ENCODE measurements around the gene DCAF7. TPM values are rescaled to one million over a fixed set of nuclear protein-coding genes. Genes with fewer than 3 reads are reported as not detected.

Gene DCAF7
- total RNA-seq, 4 donors from 2014 or later: 29.2 to 42.9 (median 41.9) TPM

- DNase-seq: no peak
- H3K27me3 ChIP-seq: no peaks in the 10 kb centered on the region
- intact Hi-C loops (cut with DNase I; ENCODE audit: low total_unique reads): loop anchor here (10.0 kb wide), 1 partner anchor 86 kb away; the partner anchor contains the start of gene CYB561
- TF ChIP-seq CTCF (IDR thresholded peaks at IDR 0.05): no peak
- no peak for TF ChIP-seq POLR2AphosphoS5 (IDR thresholded peaks at IDR 0.05)
- TF ChIP-seq EP300 (IDR thresholded peaks at IDR 0.05; ENCODE audit: low read depth): no peak
- TF ChIP-seq POLR2A (IDR thresholded peaks at IDR 0.05): no peak
- H3K4me1 ChIP-seq: no peaks in the 10 kb centered on the region
- 88 to 100% methylated on average over 2 to 7 of the region's 10 CpGs for WGBS, 2 donors (ENCODE audit: low coverage in 1 of 2)
- in situ Hi-C loops (cut with MboI; ENCODE audit: low pct_ligation_motif_present in 1 of 4, low pct_unique_long_range_greater_than_20kb in 1 of 4, low sequenced_read_pairs in 3 of 4): no loop called here
- no peak overlapping the region for H3K27ac ChIP-seq
- no peaks in the 10 kb centered on the region for H3K9me3 ChIP-seq
- no peak overlapping the region for H3K4me3 ChIP-seq
- no peaks in the 10 kb centered on the region for H3K36me3 ChIP-seq
These were observed 19.0 kb upstream of the DCAF7 start for GRCh38 chr17:63531022-63531965.

- DNase-seq: no peak
- in situ Hi-C loops (cut with MboI; ENCODE audit: low pct_ligation_motif_present in 1 of 4, low pct_unique_long_range_greater_than_20kb in 1 of 4, low sequenced_read_pairs in 3 of 4): no loop called here
- 70 to 90% methylated on average over 4 to 20 of the region's 20 CpGs for WGBS, 2 donors (ENCODE audit: low coverage in 1 of 2)
These were observed 16.7 kb upstream of the DCAF7 start for GRCh38 chr17:63533433-63534077.

GRCh38 chr17:63534078-63534570 lies 16.2 kb upstream of the DCAF7 start:
- Histone ChIP-seq H3K36me3 (no peaks in the 10 kb centered on the region), H3K4me3 (no peak overlapping the region), H3K4me1 (peaks cover 6 to 10% (median 8%) of the 10 kb centered on the region in 4 donors), H3K9me3 (no peaks in the 10 kb centered on the region), H3K27ac (no peak overlapping the region), H3K27me3 (peaks cover 23% of the 10 kb centered on the region)
- WGBS, 2 donors (ENCODE audit: low coverage in 1 of 2): 94% methylated on average over 15 of the region's 17 CpGs; no CpG with 5 or more reads in 1 of the 2 donors
- intact Hi-C loops (cut with DNase I; ENCODE audit: low total_unique reads) (loop anchor here (10.0 kb wide), 1 partner anchor 89 kb away; the partner anchor contains the start of gene CYB561), in situ Hi-C loops (cut with MboI; ENCODE audit: low pct_ligation_motif_present in 1 of 4, low pct_unique_long_range_greater_than_20kb in 1 of 4, low sequenced_read_pairs in 3 of 4) (no loop called here)
- no peak for TF ChIP-seq POLR2A (IDR thresholded peaks at IDR 0.05)
- no peak for TF ChIP-seq CTCF (IDR thresholded peaks at IDR 0.05)
- TF ChIP-seq EP300 (IDR thresholded peaks at IDR 0.05; ENCODE audit: low read depth): no peak
- TF ChIP-seq POLR2AphosphoS5 (IDR thresholded peaks at IDR 0.05): no peak
- DNase-seq: no peak

More at GRCh38 chr17:63533433-63534077, 16.7 kb upstream of the DCAF7 start:
- H3K36me3 ChIP-seq: no peaks in the 10 kb centered on the region
- peaks cover 18% of the 10 kb centered on the region for H3K27me3 ChIP-seq
- no peak overlapping the region for H3K4me3 ChIP-seq
- peaks cover 6 to 9% (median 8%) of the 10 kb centered on the region in 4 donors for H3K4me1 ChIP-seq
- intact Hi-C loops (cut with DNase I; ENCODE audit: low total_unique reads): loop anchor here (10.0 kb wide), 1 partner anchor 89 kb away; the partner anchor contains the start of gene CYB561
- H3K27ac ChIP-seq: no peak overlapping the region
- TF ChIP-seq POLR2A (IDR thresholded peaks at IDR 0.05): no peak
- no peak for TF ChIP-seq EP300 (IDR thresholded peaks at IDR 0.05; ENCODE audit: low read depth)
- no peak for TF ChIP-seq POLR2AphosphoS5 (IDR thresholded peaks at IDR 0.05)
- TF ChIP-seq CTCF (IDR thresholded peaks at IDR 0.05): no peak
- no peaks in the 10 kb centered on the region for H3K9me3 ChIP-seq

All from transverse colon (tissue), 4 donors.